Mucosa of rectum (tissue), 2 donors: ENCODE results near the gene CR1L.

Experiments used
- H3K27ac ChIP-seq, 2 donors: one replicate each; pipeline ENCODE4 v1.7.0; 2013; ENCODE audit warnings: inconsistent platforms in 2 of 2, low read depth in 2 of 2, low read length in 2 of 2
- H3K27me3 ChIP-seq, 2 donors: one replicate each; pipeline ENCODE4 v1.7.0; 2013; ENCODE audit warnings: low read length in 2 of 2; ENCODE audit not compliant: control insufficient read depth in 2 of 2, insufficient read depth in 2 of 2
- H3K36me3 ChIP-seq, 2 donors: one replicate each; pipeline ENCODE4 v1.7.0; 2013; ENCODE audit warnings: low read length in 2 of 2; ENCODE audit not compliant: control insufficient read depth in 2 of 2, insufficient read depth in 2 of 2
- H3K4me1 ChIP-seq, 2 donors: one replicate each; pipeline ENCODE4 v1.7.0; 2013; ENCODE audit warnings: low read length in 2 of 2, mild to moderate bottlenecking in 1 of 2; ENCODE audit not compliant: control insufficient read depth in 2 of 2, insufficient read depth in 2 of 2
- H3K4me3 ChIP-seq, 2 donors: one replicate each; pipeline ENCODE4 v1.7.0; 2013; ENCODE audit warnings: low read length in 2 of 2
- H3K9ac ChIP-seq, 2 donors: one replicate each; pipeline ENCODE4 v1.7.0; 2013; ENCODE audit warnings: low read length in 2 of 2, low read depth in 1 of 2, mild to moderate bottlenecking in 1 of 2
- H3K9me3 ChIP-seq, 2 donors: one replicate each; pipeline ENCODE4 v1.7.0; 2013; ENCODE audit warnings: low read length in 2 of 2; ENCODE audit not compliant: control insufficient read depth in 2 of 2
- donor health status: healthy.
- donor health status: Normal muscosa, but diverticular disease.

The CR1L gene

DNA sequence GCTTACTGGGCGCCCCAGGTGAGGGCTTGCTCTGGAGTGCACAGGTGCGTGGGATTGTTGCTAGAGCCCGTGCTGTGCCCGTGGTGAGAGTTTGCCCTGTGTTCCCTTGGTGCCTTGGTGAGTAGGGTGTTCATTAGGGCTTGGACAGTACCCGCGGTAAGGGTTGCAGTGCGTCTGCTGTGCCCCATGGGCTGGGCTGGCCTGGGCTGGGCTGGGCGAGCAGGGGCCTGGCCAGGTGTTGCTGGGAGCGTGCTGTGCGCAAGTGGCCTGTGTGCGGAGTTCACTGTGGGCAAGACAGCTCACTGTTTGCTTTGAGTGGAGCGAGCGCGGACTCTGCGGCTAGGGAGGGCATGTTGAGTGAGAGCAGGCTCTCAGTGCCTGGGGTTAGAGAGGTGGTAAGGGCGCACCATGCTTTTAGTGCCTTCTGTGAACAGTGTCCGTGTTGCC is 725 bp downstream of the CR1L start:
- no peak overlapping the region for H3K27ac ChIP-seq
- no peaks in the 10 kb centered on the region for H3K27me3 ChIP-seq
- no peaks in the 10 kb centered on the region for H3K9me3 ChIP-seq
- no peak overlapping the region for H3K9ac ChIP-seq
- no peaks in the 10 kb centered on the region for H3K36me3 ChIP-seq
- H3K4me1 ChIP-seq = peaks cover 0 to 2% of the 10 kb centered on the region in 2 donors
- H3K4me3 ChIP-seq = peak overlapping the region in 1 of 2 donors; percentile 72

DNA sequence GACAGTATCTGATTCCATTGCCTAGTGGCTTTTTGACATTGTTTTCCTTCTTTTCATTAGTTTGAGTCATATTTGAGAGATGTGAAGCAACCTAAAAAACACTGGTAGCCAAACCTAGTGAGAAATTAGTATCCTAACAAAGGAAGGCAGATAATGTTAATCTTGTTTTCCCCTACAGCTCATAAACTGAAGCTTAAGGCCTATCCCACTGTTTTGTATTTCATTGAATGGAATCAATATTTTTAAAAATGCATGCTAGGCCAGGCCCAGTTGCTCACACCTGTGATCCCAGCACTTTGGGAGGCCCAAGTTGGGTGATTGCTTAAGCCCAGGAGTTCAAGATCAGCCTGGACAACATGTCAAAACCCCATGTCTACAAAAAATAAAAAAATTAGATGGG is 1.2 kb downstream of the CR1L start:
- Histone ChIP-seq H3K4me3 (no peak overlapping the region), H3K27me3 (no peaks in the 10 kb centered on the region), H3K36me3 (no peaks in the 10 kb centered on the region), H3K9ac (no peak overlapping the region), H3K4me1 (peaks cover 0 to 2% of the 10 kb centered on the region in 2 donors), H3K27ac (no peak overlapping the region), H3K9me3 (no peaks in the 10 kb centered on the region)

DNA sequence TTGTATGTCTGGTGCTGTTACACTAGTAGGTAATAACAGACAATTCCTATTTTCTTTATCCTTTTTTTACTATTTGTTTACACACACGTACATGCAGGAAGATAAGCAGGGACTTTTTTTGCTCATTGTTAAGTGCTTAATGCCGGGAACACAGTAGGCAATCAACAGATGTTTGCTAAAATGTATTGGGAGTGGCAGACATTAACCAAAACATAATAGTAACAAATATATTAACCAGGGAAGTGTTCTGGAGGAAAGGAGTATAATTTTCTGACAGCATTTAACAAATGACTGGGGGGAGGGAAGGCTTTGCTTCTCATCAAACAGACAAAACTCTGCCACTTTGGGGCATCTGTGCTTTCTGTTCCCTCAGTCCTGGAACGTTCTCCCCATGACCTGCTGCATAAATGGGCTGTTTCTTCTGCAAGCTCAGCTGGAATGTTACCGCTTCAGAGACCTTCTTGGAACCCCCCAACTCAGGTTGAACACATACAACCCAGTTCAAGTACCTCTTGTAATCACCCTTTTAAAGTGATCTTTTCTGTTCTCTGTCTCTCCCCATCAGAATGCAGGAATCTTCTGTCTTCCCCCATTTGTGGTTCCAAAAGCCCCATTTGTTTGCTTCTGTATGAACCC is 2.1 kb downstream of the CR1L start:
- no peaks in the 10 kb centered on the region for H3K9me3 ChIP-seq
- peaks cover 0 to 2% of the 10 kb centered on the region in 2 donors for H3K4me1 ChIP-seq
- H3K27me3 ChIP-seq = no peaks in the 10 kb centered on the region
- no peaks in the 10 kb centered on the region for H3K36me3 ChIP-seq
- no peak overlapping the region for H3K27ac ChIP-seq
- no peak overlapping the region for H3K4me3 ChIP-seq
- H3K9ac ChIP-seq = no peak overlapping the region

DNA sequence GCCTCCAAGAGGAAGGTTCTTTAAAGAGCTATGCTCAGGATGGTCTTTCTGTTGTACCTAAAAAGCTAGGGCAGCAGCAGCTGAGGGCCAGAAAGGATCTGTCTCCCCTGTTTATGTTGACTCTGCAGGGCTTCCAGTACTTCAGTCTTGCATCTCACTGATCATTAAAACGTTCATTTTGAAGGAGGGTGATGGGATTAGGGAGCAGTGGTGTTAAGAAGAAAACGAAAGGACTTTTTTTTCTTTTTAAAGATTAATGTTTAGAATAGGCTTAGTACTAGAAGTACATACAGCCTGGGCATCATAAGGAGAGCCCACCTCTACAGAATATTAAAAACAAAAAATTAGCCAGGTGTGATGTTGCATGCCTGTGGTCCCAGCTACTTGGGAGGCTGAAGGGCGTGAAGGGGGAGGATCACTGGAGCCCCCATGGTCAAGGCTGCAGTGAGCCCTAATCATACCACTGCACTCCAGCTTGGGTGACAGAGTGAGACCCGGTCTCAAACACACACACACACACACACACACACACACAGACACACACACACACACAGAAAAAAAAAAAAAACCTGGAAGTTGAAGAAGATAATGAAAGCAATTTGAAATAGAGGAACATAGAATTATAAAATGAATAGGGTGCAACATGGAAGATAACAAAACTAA is 2.9 kb downstream of the CR1L start:
- no peaks in the 10 kb centered on the region for H3K36me3 ChIP-seq
- no peak overlapping the region for H3K27ac ChIP-seq
- peaks cover 0 to 2% of the 10 kb centered on the region in 2 donors for H3K4me1 ChIP-seq
- no peak overlapping the region for H3K4me3 ChIP-seq
- H3K9me3 ChIP-seq = no peaks in the 10 kb centered on the region
- no peaks in the 10 kb centered on the region for H3K27me3 ChIP-seq
- H3K9ac ChIP-seq = no peak overlapping the region

DNA sequence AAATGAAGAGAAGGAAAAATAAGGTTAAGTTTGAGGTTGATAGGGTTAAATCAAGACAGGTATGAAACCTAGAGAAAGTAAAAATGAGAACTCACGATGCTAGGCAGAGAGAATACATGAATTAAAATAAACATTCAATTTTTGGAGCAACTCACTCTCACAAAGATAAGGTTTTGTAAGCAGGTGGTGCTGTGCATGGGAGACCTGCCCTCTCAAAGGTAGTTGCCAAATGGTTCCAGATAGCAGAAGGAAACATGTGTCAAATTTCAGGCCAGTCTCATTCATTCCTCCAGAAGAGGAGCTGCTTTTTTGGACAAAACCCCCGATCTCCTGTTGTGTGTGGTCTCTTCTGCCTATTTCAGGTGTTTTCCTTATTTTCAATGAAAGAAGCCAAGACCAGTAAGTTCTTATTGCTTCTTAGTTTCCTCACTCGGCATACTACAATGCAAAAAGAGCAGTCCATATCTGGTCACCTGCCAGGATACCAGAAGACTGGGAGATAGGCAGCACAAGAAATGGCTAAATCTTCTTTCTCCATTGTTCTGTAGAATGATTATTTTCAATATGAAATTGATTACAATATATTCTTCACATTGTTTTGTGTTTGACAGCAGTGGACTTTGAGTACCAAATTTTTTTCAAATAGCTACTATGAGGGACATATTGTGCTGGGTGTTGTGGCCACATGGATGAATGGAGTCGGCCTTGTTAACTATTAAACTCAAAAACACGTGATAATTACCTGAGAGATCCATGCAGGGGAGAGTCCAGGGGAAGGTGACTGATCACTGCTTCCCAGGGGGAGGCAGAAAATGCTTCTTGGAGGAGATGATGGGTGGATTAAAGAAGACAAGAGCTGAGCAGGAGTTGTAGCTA is 3.6 kb downstream of the CR1L start:
- H3K4me3 ChIP-seq = no peak overlapping the region
- H3K9me3 ChIP-seq = no peaks in the 10 kb centered on the region
- no peaks in the 10 kb centered on the region for H3K27me3 ChIP-seq
- no peak overlapping the region for H3K27ac ChIP-seq
- H3K4me1 ChIP-seq = peaks cover 0 to 2% of the 10 kb centered on the region in 2 donors
- no peaks in the 10 kb centered on the region for H3K36me3 ChIP-seq
- H3K9ac ChIP-seq = no peak overlapping the region

DNA sequence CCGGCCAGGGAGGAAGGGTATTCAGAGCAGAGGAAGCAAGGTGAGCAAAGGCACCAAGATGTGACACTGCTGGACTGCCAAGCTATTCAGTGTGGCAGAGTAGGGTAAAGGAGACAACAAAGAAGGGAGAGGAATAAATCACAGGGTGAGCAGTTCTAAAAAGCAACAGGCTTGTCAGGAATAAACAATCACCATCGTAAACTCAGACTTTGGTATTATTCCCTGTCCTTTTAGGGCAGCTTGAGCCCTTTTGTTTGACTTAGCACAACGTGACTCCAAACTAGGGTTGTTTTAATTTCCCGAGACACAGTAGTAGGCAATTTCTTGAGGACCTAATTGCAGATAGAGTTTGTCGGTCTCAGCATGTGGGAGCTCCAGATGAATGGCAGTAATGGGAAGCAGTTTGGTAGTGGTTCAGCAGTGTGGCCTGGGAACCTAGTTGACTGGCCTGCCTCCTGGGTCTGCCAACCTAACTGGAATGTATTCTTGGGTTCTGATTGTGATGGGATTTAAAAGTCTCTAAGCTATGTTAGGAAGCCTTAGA is 4.3 kb downstream of the CR1L start:
- Histone ChIP-seq H3K4me3 (no peak overlapping the region), H3K27me3 (no peaks in the 10 kb centered on the region), H3K9ac (no peak overlapping the region), H3K9me3 (no peaks in the 10 kb centered on the region), H3K36me3 (no peaks in the 10 kb centered on the region), H3K4me1 (peaks cover 0 to 2% of the 10 kb centered on the region in 2 donors), H3K27ac (no peak overlapping the region)

DNA sequence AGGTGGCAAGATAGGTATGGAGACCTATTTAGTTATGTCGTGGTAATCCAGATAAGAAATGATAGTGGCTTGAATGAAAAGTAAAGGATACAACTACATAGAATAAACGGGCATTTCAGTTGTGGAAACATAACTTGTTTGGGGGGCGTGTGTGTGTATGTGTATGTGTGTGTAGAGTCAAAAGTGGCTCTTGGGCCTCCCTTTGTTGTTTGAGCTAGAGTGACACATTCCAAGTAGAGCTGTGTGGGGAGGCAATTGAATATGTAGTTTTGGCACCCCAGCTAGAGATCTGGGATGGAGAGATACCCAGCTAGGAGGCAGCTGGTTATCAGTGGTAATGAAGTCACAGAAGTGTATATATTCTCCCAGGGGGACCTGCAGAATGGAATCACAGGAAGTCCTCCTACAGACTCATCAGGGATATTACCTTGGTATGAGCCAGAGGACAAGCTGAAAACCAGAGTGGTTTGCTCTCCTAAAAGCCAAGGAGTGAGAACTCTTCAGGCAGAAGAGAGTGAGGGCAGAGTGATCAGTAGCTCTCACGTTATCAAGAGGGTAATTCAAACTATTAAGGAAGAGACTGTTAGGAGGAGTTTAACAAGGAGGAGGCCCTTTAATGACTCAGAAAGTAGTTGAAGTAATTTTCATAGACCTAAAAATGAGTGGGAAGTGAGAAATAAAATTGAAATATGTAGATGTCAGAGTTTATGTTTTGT is 5.1 kb downstream of the CR1L start:
- Histone ChIP-seq H3K36me3 (no peaks in the 10 kb centered on the region), H3K4me3 (no peak overlapping the region), H3K27ac (no peak overlapping the region), H3K4me1 (no peaks in the 10 kb centered on the region), H3K9ac (no peak overlapping the region), H3K9me3 (no peaks in the 10 kb centered on the region), H3K27me3 (no peaks in the 10 kb centered on the region)

DNA sequence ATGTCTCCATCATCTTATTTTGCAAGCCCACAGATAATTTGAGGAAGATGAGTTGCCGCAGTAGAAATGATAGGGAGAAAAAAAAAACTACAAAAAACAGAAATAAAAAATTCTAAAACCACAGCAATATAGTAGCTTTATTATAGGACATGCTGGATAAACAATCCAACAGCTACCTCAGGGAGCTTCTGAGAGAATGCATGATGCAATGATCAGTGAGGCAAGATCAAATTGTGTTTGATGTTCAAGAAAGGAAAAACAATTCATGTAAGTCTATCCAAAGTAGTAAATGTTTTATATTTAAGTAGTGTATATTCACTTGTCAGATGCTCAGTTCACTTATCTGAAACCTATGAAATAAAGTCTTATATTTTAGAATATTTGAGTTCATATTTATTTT is 6.7 kb downstream of the CR1L start:
- no peak overlapping the region for H3K27ac ChIP-seq
- H3K9ac ChIP-seq = no peak overlapping the region
- H3K4me1 ChIP-seq = no peaks in the 10 kb centered on the region
- no peak overlapping the region for H3K4me3 ChIP-seq
- no peaks in the 10 kb centered on the region for H3K36me3 ChIP-seq
- no peaks in the 10 kb centered on the region for H3K27me3 ChIP-seq
- no peaks in the 10 kb centered on the region for H3K9me3 ChIP-seq

DNA sequence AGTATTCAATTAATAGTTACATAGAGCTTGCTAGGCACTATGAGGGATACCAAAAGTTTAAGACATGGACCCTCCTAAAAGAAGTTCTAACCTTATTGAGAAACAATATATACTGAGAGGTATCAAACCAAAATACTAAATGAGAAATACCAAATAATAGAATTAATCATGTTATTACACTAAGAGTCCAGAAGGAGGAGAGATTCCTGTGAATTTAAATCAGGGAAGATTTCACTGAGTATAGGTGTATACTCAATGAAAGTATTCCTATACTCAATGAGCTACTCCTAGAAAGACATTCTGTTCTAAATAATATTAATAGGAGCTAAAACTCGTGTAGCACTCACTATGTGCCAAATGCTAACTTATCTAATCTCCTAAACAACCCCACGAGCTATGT is 9.4 kb downstream of the CR1L start:
- Histone ChIP-seq H3K9me3 (no peaks in the 10 kb centered on the region), H3K27ac (no peak overlapping the region), H3K4me1 (no peaks in the 10 kb centered on the region), H3K4me3 (no peak overlapping the region), H3K36me3 (no peaks in the 10 kb centered on the region), H3K27me3 (no peaks in the 10 kb centered on the region), H3K9ac (no peak overlapping the region)
